ENCODE results near the gene ERGIC2.
"Not testable (repeated sequence)": the region's sequence is repeated elsewhere in the genome, so short reads cannot be mapped to it uniquely, and the experiment has no call there.

The ERGIC2 gene

DNA sequence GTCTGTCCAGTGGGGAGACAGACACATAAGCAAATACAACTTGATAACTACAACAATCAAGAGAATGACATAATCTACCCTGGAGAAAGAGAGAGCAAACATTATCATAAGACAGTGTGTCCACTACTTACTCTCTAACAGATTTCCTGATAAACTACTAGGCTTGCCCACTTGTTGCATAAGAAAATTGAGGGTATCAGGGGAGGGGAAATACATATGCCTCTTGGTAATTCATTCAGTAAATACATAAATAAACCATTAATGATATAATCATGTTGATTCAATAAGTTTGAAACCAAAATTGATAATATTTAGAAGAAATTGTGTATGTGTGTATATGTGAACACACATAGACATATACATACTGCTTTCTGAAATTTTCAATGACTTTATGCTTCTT lies 76.6 kb downstream of the ERGIC2 start:
- DNase-seq (ENCODE audit: low read depth, low spot score): no peak

DNA sequence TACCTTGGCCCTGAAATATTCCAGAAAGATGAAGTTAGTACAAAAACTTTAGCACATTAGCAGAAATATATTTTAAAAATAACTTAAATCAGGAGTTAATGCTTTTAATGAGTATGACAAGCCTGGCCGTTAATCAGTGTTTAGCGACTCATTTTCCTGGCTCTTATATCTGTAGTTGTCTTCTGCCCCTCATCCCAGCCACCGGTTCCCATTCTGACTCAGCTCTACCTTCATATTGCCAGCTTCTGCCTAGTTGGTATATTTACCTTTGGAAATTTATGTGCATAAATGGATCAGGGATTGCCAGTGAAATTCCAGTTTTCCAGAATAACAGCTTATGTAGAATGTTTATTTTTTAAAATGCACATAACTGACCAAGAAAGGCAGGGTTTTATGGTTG lies 79.9 kb downstream of the ERGIC2 start:
- no peak for DNase-seq (ENCODE audit: low read depth, low spot score)

DNA sequence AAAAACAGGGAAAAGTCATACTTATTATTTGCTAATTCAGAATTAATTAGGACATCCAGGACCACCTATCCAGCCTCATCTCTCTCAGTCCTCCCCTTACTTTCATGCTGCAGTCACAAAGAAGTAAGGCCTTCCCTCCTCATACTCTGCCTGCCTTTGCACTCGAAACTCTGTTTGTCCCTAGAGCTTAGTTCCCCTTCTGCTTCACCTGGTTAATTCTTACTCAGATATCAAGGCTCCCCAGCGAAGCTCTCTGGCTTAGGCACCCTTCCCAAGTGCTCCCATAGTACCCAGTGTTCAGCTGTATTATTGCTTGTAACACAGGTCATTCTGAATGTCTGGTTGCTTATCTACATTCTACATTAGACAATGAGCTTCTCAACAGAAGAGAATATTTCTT lies 81.3 kb downstream of the ERGIC2 start:
- no peak for DNase-seq (ENCODE audit: low read depth, low spot score)

GRCh38 chr12:29291226-29291625 lies 89.7 kb downstream of the ERGIC2 start:
- no peak for DNase-seq (ENCODE audit: low read depth, low spot score)

DNA sequence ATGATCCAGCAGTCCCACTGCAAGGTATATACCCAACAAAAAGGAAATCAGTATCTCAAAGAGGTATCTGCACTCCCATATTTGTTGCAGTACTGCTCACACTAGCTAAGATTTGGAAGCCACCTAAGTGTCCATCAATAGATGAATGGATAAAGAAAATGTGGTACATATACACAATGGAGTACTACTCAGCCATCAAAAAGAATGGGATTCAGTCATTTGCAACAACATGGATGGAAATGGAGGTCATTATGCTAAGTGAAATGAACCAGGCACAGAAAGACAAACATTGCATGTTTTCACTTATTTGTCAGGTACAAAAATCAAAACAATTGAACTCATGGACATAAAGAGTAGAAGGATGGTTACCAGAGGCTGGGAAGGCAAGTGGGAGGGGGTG lies 90.5 kb downstream of the ERGIC2 start:
- DNase-seq (ENCODE audit: low read depth, low spot score): not testable (repeated sequence)

DNA sequence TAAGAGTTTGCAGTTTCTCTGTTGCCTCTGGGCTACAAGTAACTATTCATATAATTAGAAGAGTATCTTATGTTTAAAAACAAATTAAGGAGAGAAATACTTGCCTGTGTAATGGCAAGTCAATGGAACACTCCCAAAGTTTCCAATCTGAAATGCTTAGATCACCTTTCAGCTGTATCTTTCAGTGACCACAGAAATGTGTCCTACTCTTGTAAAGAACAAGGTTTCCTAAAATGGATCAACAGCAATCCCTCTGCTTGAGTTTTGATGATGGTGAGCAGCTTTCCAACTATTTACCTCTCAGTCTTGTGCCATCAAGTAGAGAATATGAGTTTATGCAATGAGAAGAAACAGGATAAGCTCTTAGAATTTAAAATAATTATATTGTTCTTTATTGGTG lies 92.9 kb downstream of the ERGIC2 start:
- DNase-seq (ENCODE audit: low read depth, low spot score): no peak

DNA sequence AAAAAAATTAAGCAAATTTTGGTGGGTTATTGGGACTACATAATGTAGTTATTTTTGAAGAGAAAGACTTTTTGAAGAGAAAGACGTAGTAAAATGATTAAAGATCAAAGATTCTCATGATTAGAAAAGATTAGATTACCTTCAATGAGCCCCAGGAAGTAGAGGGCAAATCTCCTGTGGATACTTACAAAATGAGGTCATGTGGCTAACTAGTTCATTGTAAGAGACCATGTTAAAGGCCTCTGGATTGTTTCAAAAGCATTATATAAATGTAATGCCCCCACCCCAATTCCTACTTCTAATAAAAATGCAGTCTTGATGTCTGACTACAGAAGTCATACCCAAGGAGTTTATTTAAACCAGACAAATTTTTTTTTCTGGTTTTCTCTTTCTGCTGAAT lies 93.3 kb downstream of the ERGIC2 start:
- no peak for DNase-seq (ENCODE audit: low read depth, low spot score)

All from activated naive CD8-positive, alpha-beta T cell treated with anti-CD3 and anti-CD28 coated beads, Interleukin-2, amount 50 U/mL, for 16 hours (primary cell).